HEK293 (cell line): ENCODE results near the gene CDCA4.
"Not testable (repeated sequence)": the region's sequence is repeated elsewhere in the genome, so short reads cannot be mapped to it uniquely, and the experiment has no call there.

Experiments used
- CTCF ChIP-seq: fragments of 450-650 bp; formaldehyde crosslinking; IDR thresholded peaks from 2 replicates; pipeline ENCODE4 v1.5.1; 2016; ENCODE audit warnings: missing biosample characterization, missing genetic modification characterization
- MYNN ChIP-seq: fragments of 450-650 bp; formaldehyde crosslinking; IDR thresholded peaks from 2 replicates; pipeline ENCODE4 v1.5.1; 2016; ENCODE audit warnings: missing biosample characterization, missing genetic modification characterization, borderline replicate concordance
- PATZ1 ChIP-seq: fragments of 450-650 bp; formaldehyde crosslinking; IDR thresholded peaks from 2 replicates; pipeline ENCODE4 v1.5.1; 2016; ENCODE audit warnings: missing biosample characterization, missing genetic modification characterization
- ZBTB7A ChIP-seq: fragments of 450-650 bp; formaldehyde crosslinking; IDR thresholded peaks from 2 replicates; pipeline ENCODE4 v1.5.1; 2016; ENCODE audit warnings: low read depth, missing biosample characterization, missing genetic modification characterization

DNA sequence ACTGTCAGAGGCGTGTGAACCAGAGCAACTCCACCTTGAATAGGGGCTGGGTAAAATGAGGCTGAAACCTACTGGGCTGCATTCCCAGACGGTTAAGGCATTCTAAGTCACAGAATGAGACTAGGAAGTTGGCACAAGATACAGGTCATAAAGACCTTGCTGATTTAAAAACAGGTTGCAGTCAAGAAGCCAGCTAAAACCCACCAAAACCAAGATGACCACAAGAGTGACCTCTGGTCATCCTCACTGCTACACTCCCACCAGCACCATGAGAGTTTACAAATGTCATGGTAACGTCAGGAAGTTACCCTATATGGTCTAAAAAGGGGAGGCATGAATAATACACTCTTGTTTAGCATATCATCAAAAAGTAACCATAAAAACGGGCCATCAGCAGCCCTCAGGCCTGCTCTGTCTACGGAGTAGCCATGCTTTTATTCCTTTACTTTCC, 11.6 kb upstream of the CDCA4 start:
- not testable (repeated sequence) for TF ChIP-seq MYNN (tag by site-specific recombination); CTCF (tag by site-specific recombination); ZBTB7A; PATZ1
